GM18868 (cell line): Measurements from ENCODE around the gene CCDC69.
"Not testable (repeated sequence)": the region's sequence is repeated elsewhere in the genome, so short reads cannot be mapped to it uniquely, and the experiment has no call there.

Experiments used
- ATAC-seq: cut with Tn5 transposase; IDR thresholded peaks from one replicate; pipeline ENCODE4 v1.9.1; 2021; ENCODE audit warnings: mild to moderate bottlenecking, moderate library complexity; ENCODE audit not compliant: unreplicated experiment

The CCDC69 gene

DNA sequence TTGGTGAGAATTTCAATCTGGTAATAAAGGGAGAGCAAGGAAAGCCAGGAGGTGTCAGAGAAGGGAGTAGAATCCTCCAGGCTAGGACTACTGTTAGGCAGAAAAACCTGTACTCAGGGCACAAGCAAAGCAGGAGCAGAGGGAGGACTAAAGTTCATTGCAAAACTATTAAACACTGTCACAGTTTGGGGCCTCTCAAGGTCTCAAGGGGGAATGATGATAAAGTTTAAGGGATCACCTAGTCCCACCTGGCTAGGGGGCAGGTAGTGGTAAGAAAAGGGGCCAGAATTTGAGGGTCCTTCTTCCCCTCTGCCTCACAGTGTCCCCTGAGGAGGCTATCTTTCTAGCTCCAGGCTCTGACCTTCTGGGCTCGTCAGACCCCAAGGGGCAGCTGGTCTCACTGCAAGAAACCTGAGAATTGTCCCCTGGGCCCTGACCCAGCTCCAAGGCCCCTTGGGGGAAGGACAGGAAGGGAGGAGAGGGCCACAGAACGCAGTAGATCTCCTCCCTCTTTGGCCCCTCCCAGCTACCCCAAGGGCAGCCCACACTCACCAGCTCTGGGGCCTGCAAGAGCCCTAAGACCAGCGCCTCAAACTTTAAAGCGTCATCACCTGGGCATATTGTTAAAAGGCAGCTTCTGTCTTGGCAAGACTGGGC is 974 bp downstream of the CCDC69 start:
- ATAC-seq, result peak; percentile 71

DNA sequence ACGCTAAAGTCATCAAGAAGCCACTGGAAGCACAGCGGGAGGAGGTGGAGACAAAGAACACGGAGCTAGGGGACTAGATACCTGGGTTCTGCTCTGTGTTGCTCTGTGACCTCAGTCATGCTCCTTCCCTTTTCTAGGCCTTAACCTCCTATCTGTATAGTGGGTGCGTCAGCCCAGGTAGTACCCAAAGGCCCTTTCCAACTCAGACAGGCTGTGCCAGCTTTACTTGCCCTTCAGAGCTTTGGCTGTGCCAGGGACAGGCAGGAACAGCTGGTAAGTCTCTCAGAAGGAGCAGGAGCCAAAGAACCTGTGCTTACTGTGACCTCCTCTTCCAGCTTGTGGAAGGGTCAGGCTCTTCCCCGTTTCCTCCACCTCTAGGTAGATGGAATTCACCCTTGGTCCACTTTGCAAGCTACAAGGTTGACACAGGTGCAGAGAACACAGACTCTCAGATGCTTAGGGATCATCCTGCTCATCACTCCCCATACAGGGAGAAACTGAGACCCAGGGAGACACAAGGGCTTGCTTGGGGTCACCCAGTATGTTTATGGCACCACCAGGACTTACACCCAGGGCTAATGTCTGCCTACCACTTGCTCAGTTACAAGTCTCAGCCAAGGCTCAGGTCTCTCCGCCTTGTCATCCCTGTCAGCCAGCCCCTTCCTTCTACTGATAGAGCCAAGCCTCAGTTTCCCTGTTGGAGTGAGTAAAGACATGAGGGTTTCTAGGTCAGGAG is 1.7 kb downstream of the CCDC69 start:
- no peak for ATAC-seq

DNA sequence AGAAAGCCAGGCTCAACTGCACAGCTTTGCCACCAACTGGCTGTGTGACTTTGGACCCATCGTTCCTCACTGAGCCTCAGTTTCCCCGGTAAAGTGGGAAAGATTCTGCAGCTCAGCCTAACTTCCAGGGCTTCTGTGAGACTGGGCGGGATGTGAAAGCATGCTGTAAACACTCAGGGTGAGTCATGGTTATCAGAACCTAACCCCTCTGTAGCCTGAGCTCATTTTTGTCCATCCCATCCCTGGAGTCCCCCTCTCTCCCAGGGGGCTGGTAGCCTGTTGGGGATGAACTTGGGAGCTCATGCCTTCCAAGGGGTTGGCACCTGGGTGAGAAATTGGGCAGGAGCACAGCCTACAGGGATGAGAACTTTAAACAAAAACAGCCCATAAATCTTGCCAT is 2.3 kb downstream of the CCDC69 start:
- no peak for ATAC-seq

DNA sequence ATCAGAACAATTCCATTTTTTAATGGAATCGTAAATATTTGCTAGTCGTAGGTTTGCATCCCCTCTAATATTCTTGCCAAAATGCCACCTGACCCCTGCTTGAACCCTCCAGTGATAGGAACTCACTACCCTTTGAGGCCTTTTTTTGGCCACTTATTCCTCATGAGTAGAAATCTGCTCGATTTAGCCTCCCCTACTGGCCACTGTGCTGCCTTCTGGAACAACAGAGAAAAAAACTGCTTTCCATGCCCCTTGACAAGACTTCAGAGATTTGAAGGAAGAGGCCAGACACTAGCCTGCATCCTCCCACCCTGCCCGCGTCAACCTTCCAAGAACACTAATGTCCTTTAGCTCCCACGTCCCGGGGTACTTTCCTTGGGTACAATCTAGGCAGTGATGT is 4.1 kb downstream of the CCDC69 start:
- ATAC-seq, result no peak

DNA sequence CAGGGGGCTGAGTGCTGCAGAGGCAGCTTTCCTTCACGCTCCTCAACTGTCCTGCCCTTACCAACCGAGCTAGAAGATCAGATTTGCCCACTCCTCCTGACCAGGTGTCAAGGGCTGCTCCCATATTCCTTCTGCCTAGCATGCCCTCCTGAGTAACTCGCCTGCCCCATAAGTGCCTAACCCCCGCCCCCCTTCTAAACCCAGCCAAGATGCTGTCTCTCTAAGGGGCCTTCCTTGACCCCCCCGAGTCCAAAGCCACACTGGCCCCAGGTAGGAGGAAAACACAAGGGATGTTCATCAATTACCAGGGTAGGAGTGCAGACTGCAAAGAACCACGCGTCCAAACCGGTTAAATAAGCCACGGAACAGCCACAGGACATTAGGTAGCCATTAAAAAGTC is 4.8 kb downstream of the CCDC69 start:
- ATAC-seq, result no peak

DNA sequence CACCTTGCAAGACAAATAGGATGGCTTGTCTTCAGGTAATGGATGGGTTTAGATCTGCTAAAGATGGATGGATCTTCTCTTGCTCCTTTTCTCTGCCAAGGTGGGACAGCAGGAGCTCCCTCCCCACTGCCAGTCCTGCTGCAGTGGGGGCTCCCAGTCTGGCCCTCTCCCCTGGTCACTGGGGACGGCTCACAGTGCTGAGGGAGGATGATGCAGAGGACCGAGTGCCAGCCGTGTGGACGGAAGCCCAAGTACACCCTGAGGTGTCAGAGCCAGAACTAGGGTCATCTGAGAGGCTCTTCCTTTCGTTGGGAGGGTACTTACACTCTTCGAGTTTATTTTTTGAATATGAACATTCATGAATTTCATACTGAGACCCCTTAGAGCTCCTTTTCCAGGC is 5.7 kb downstream of the CCDC69 start:
- no peak for ATAC-seq

DNA sequence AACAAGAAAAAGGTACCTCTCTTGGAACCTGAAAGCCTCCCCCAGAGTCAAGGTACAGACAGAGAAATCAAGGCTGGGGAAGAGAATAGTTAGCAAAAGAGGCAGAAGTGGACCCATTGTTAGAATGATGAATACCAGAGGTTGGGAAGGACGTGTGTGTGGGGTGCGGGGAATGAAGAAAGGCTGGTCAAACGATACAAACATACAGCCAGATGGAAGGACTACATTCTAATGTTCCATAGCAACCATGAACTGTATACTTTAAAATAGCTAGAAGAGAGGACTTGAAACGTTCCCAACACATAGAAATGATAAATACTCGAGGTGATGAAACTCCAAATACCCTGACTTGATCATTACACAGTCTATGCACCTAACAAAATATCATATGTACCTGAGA is 7.1 kb downstream of the CCDC69 start:
- ATAC-seq, result no peak

DNA sequence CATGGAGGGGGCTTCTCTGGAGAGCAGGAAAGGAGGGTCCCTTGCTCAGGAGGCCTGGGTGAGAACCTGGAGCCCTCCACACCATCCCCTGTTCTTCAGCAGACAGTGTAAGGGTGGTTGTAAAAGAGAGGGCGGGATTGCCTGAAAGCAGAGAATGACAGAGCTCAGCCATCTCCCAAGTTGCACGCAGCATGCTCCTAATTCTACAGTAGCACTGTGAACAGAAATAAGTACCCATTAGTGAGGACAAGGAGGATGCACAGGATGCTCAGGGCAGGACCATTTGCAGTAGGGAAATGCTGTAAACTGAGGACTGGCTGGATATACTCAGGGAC is 8.4 kb downstream of the CCDC69 start:
- no peak for ATAC-seq

DNA sequence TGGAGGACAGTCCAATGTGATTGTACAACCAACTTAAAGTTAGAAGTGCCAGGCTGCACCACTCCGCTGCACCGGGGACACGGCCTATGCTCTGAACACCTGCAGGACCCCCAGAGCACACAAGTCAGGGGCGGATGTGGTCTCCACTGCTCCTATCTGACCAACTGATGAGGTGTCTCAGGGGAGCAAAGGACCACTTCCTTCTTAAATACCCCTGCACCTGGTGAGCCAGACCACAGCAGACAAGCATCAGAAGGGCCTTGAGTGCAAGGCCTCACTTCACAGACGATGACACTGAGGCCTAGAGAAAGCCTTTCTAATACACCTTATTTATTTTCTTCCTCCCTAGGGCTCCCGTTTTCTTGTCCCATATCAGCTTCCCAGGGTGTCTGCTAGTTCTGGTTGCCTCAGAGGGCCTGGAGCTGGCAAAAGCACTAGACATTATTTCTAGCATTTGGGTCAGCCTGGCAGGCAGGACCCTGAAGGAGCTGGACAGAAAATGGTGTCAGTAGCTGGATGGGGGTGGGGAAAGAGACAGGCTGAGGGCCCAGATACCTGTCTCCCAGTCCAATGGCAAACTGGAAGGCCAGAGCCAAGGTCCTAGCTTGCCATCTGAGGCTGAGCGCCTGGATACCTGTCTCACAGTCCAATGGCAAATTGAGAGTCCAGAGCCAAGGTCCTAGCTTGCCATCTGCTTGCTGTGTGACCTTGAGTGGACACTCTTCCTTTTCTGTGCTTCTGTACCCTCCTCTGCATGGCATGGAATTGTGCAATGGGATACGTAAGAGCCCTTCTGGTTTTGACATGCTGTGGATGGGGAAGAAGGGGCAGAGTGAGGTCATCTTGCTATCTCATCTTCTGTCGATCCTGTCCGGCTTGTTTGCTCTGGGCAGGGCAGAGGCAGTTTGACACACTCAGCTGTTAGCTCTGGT is 9.0 kb downstream of the CCDC69 start:
- ATAC-seq, result peak; percentile 55

DNA sequence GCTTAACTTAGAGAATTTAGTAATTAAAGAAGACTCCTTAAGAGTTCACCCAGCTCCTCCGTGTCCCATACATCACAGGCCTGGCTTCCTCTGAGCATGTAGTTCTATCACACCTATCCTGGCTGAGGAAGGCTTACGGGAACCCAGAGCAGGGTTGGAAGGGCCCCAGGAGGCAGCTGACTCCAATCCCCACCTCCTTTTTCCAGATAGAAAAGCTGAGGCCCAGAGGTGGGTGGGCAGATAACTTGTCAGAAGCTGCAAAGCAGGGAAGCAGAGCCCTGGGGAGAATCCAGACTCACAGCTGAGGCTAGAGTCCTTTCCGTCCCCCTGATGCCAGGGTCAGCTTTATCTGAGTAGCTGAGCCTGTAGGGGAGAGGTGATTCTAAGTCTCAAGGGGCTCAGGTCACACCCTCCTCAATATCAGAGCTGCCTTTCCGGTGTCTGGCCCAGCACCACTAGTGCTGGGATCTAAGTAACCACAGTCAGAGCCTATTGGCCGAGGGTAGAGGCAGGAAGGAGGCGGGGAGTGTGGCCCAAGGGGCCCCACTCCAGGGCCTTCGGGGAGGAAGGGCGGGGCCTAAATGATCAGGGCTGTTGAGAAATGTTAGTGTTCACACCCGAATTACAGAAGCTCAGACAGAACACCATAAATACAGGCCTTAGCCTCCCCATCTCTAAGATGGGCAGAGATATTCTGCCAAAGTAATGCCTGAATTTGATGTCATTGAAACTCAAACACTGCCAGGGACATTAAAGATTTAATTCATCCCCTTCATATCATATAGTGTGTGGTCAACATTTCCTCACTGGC is 9.9 kb downstream of the CCDC69 start:
- peak; percentile 76 for ATAC-seq

DNA sequence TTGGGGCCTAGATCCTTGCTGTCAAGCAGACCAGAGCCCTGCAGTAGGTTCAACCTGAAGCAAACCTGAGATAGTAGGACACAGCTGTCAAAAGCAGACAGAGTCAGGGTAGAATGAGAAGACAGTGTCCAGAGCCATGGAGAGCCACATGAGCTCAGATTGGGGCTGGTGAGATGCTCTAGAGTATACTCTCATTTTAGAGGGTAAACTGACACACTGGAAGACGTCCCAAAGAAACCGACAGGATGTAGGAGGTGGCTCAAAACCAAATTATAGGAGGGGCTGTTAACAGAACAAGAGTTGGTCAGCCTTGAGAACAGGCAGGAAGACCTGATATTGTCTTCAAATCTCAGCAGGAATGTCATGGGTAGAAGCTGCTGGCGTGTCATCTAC is 11.5 kb downstream of the CCDC69 start:
- ATAC-seq, result no peak

DNA sequence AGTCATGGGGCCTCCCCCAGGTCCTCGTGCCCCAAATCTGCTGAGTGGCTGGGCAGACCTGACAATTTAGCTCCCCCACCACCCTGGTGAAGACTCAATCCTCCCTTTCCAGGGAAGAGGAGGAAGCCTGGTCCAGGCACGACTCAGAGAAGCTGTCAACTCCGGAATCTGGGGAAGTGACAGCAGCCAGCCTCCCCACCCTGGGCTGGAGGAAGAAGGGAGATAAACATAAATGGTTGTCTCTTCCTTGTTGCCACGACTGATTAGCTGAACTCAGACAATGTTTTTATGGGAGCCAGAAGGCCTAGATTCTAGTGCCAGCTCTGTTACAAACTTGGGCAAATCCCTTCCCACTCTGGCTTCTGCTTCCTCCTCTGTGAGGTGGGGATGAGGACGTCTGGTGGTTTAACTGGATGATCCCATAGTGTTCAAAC is 15.4 kb downstream of the CCDC69 start:
- ATAC-seq, result no peak

DNA sequence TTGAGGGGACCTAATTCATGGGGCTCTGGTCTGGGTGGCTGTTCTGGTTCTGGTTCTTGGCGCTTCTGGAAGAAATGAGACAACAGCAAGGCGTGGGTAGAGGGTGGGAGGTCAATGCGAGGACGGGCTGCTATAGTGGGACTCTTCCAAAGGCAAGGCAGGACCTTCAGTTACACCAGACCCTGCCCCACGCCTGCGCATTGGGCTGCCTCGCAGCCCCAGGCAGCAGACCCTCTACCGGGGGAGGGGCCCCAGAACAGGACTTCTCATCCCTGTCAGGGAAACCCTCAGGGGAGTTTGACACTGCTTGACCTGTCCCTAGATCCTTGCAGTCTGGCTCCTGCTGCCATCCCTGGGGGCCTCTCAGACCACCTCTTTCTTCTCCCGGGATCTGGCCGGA is 18.5 kb downstream of the CCDC69 start:
- no peak for ATAC-seq

DNA sequence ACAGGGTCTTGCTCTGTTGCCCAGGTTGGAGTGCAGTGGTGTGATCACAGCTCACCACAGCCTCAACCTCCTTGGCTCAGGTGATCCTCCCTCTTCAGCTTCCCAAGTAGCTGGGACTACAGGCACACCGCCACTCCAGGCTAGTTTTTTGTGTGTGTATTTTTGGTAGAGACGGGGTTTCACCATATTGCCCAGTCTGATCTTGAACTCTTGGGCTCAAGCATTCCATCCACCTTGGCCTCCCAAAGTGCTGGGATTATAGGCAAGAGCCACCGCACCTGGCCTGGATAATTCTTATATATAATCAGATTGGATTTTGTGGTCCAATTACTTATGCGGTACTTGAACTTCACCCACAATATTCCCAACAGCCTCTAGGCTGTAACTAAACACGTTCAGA is 19.8 kb downstream of the CCDC69 start:
- ATAC-seq, result no peak

DNA sequence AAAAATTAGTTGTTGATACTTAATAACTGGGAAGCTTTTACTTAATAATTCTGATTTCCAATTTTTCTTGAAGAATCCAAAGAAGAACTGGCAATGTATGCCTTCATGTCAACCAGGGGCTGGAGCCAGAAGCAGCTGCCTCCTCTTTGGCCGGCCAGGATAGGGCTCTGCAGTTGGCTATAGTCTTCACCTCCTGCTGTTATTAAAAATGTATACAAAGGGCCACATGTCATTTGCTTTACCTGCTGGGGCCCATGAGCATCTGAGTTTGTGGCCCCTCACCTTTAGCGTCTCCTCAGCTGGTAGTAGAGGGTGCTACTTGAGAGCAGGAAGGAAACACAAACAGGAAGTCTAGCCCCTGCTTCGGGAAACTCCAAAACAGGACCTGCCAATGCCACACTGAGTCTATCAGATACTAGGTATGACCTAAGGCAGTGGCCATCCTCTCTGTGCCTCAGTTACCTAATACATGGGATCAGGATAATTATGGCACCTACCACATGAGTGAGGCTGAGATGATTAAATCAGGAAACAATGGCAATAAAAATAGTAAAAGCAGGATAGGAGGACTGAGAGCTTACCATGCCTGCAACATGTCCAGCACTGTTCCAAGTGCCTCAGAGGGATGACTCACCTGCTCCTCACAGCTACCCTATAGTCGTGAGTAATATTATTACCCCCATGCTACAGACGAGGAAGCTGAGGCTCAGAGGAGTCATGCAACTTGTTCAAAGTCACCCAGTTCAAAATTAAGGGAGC is 21.3 kb downstream of the CCDC69 start:
- peak; percentile 75 for ATAC-seq

DNA sequence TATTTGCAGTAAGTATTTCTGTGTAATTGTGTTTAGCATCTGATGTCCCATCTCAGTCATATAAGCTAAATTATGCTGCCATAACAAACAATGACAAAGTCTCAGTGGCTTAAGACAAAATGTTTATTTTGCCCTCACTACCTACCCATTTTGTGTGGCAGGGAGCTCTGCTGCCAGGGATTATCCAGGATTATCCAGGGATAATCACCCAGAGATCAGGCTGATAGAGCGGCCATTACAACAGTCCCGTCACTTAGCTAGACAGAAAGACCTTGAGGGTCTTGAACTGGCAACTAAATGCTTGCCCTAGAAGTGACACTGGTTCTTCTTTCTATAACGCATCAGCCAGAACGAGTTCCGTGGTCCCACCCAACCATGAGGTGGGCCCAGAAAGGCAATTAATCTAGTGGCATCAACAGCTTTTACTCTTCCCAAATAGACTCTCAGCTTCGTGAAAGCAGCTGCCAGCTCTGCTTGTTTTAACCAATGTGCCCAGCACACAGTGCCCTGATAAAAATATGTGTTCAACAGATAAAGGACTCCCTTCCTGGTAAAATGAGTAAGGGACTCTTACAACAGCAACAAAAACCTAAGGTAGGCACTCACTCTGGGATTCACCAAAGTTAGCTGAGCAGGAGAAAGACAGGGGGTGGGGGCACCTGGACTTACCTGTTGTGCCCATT is 22.8 kb downstream of the CCDC69 start:
- no peak for ATAC-seq

DNA sequence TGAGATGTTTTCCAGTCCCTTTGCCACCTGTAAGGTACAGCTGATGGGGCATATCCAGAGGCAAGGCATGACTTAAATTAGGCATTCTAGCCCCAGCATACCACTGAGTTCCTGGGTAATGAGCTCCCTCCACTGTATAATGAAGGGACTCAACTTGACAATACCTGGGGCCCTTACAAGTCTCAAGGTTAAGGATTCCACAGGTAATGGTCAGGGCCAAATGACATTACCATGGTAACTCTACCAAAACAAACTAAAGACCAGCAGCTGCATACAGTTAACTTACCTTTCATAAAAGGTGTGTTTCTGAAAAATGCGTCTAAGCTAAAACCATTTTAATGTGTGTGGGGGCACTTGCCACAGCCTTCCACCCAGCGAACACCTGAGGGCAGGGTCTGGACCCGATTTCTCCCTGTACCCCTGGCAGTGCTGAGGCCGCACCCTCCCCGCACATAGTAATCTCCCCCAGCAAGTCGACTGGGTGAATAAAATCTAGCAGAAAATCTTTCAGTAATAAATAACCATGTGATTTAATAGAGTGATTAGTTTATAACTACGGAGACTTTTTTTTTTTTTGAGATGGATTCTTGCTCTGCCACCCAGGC is 24.2 kb downstream of the CCDC69 start:
- ATAC-seq, result no peak

DNA sequence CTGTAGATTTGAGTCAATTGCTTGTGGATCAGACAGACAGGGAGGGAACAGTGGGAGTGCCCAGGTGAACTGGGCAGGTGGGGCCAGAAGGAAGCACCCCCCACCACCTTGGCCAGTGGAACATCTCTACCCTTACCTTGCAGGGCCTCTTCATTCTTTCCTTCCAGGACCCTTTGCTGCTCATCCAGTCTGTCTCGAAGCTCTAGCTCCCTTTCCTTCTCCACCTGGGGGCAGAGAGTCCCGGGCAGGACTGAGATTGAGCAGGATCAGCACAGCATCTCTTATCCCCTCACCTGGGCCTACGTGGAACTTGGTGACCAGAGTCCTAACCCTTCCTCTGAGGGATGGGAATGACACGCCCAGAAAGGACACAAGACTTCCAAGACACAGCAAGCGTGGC is 25.0 kb downstream of the CCDC69 start:
- ATAC-seq, result no peak

DNA sequence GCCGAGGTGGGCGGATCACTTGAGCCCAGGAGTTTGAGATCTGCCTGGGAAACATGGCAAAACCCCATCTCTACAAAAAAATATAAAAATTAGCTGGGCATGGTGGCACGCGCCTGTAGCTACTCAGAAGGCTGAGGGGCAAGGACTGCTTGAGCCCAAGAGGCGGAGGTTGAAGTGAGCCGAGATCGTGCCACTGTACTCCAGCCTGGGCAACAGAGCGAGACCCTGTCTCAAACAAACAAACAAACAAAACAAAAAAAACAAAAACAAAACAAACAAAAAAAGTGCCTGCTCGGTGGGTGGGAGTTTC is 26.6 kb downstream of the CCDC69 start:
- ATAC-seq, result not testable (repeated sequence)
